ENCODE data around the gene UQCR10.

Gene UQCR10

GRCh38 chr22:29765905-29766631 is 1.1 kb upstream of the UQCR10 start:
- no peak for DNase-seq (ENCODE audit: low spot score)

GRCh38 chr22:29766632-29767170 is 468 bp upstream of the UQCR10 start, which contains the start of gene ZMAT5:
Gene ZMAT5 (minus strand): TSS chr22:29767007. CDS start chr22:29748544, 18,463 bp downstream.
- peak; percentile 95 for DNase-seq (ENCODE audit: low spot score)

DNA sequence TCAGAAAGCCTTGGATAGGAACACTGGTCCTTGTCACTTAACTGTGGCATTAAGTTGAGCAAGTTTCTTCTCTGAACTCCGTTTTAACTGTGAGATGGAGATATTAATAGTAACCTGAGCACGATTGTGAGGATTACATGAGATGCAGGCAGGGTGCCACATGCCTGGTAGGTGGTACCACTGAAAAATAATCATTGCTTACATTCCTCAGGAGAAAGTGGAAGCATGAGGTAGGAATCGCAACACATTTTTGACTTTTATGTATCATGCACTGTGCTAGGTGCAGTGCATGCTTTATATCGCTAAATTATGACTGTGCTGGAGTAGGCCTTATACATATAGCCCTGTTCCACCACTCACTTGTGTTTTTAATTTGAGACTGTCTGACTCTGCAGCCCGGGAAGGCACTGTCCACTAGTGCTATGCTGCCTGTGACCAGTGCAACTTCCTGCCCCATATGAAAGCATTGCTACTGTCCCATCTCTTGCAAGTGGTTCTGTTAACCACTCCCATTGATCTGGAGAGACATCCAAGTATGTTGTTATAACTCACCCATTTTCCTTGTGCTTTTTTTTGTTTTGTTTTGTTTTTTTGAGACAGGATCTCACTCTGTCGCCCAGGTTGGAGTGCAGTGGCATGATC is 1.0 kb downstream of the UQCR10 start:
- DNase-seq (ENCODE audit: low spot score) = no peak

DNA sequence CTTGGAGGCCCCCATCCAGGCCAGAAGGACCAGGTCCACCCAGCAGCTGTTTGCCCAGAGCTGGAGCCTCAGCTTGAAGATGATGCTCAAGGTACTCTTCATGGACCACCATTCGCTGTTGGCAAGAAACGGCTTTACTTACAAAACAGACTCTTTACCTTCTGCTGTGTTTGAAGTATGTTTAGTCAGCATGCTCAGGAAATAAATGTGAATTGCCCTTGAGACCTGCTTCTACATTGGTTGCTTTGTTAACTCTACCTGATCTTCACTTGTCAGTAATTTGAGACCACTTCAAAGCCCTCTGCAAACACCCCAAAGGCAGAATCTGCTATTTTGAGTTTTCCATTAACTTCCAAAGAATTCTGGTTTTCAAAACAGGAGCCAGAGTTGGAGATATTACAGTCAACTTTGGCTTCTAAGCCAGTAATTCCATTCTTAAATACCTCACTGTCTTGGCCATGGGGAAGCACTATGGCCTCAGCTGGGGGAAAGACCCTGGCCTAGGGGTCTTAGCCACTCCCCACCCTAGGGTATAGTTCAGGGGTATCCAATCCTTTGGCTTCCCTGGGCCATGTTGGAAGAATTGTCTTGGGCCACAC is 2.7 kb downstream of the UQCR10 start:
- DNase-seq (ENCODE audit: low spot score) = no peak

DNA sequence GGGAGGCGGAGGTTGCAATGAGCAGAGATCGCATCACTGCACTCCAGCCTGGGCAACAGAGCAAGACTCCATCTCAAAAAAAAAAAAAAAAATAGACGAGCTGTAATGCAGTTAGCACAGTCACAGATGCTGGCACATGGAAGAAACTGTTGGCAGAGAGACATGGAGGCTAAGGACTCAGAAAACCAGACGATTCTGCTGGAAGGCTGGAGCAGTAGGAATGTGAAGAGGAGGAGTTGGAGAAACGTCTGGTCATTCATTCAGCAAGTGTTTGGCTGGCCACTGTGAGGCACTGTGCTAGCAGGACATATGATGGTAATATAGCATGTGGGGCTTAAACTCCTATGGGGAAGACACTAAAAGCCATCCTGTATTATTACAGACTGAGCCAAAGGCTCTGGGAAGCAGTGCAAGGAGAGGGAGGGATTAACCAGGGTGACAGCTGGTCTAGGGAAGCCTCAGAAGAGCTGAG is 5.0 kb downstream of the UQCR10 start:
- DNase-seq (ENCODE audit: low spot score) = no peak

DNA sequence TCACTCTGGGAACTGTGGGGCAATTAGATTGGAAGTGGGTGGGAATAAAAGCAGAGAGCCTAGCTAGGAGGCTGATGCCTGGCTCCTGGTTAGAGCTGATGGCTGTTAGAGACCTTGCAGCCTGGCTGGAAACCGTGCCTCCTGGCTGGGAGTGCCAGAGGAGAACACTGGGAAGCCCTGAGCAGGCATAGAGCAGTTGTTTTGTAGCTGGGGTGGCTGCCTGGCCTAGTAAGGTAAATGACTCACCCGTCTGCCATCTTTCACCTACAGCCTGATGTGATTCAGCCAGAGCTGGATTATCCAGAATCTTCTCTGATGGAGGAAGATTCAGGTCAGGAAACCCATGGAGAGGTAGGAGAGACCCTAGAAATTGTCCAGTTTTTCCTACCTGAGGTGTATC is 6.1 kb downstream of the UQCR10 start:
- no peak for DNase-seq (ENCODE audit: low spot score)

DNA sequence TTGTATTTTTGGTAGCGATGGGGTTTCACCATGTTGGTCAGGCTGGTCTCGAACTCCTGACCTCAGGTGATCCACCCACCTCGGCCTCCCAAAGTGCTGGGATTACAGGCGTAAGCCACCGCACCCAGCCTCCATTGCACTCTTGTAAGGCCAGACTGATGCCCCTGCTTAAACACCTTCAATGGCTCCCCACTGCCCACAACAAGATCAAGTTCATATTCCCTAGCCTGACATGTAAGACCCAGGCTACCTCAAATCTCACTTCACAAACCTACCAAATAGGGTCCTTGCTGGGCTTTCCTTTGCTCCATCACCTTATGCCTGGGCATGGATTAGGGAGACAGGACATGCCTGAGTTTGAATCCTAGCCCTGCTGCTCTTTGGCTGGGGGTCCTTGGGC is 13.1 kb downstream of the UQCR10 start:
- DNase-seq (ENCODE audit: low spot score) = no peak

GRCh38 chr22:29780748-29781676 is 13.8 kb downstream of the UQCR10 start:
- DNase-seq (ENCODE audit: low spot score) = peak; percentile 61

GRCh38 chr22:29782061-29782845 is 15.1 kb downstream of the UQCR10 start:
- no peak for DNase-seq (ENCODE audit: low spot score)

DNA sequence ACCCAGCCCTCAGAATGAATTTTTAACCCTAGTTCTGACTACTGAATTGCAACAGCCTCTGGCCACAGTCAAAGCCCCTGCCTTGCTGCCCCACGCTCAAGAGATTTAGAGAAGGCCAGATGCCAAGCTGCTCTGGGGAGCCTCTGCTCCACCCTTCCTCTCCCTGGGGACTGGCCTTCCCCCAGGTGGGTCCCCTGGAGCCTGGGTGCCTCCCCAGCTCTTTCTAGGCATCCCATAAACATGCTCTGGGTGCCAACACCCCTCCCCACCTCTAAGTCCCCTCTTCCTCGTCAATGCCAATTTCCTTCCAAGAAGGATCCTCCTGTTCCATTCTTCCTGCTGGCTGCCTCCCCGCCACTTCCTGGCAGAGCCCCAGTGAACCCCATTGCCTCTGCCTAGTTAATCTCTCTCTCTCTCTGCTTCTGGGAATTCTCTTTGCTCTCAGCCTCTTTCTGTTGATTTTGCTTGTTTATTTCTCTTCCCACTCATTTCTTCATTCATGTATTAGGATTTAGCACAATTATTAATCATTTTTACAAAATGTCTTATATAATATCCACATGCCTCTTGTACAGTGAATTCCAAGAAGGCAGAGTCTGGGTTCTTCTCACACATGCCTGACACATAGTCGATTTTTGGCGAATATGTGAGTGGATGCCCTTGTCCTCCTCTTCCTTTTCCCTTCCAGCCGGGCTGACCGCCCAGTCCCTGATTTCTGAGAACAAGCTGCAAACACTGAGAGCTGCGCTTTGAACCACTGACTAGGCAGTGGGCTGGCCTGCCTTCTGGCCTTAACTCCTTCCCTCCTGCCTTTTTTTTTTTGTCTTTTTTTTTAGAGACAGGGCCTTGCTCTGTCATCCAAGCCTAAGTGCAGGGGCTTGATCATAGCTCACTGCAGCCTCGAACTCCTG is 17.5 kb downstream of the UQCR10 start:
- no peak for DNase-seq (ENCODE audit: low spot score)

DNA sequence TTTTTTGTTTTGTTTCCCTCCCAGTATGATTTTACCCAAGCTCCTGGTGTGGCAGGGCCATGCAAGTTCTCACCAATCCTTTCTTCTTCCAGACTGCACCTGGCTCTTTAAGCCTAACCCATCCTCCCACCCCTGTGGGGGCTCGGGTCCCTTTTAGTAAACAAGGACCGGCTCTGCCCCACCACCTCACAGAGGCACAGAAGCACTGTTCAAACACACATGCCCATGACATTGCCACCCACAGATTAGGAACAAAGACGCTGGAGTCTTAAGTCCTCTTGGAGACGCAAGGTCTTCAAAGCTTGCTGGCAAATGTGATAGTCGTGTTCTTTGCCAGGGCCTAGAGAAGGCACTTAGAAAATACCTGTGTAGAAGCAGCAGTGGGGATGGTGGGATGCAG is 18.9 kb downstream of the UQCR10 start:
- DNase-seq (ENCODE audit: low spot score) = no peak

DNA sequence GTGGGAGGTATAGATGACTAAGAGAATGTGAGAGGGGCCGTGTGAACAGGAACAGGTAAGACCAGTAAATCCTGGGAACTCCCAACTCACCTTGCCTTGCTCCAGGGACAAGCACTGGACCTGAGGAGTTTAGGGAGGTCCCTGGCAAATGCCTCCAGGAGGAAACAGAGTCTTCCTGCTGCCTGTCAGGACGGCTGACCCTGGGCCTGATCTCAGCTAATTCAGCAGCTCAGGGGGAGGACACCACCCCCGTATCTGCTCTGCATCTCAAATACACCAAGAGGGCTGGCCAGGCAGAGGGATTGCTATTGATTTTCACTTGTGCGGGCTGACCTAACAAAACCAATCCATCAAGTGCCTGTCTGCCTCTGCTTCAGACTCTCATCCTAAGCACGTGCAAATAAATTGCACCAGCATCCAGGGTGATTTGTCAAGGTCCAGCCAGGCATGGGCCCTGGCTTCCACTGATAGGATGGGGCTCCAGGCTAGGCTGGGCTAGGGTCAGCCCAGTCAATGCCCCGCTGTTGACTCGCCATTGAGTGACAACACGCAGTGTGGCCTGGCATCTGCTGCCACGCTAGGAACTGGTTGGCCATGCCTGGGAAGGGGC is 20.3 kb downstream of the UQCR10 start:
- DNase-seq (ENCODE audit: low spot score) = no peak

- no peak for DNase-seq (ENCODE audit: low spot score)
These were observed 21.4 kb downstream of the UQCR10 start for GRCh38 chr22:29788339-29789279.

- DNase-seq (ENCODE audit: low spot score) = no peak
These were observed 22.9 kb downstream of the UQCR10 start for GRCh38 chr22:29790061-29790460.

GRCh38 chr22:29793396-29793795 is 26.2 kb downstream of the UQCR10 start:
- no peak for DNase-seq (ENCODE audit: low spot score)

DNA sequence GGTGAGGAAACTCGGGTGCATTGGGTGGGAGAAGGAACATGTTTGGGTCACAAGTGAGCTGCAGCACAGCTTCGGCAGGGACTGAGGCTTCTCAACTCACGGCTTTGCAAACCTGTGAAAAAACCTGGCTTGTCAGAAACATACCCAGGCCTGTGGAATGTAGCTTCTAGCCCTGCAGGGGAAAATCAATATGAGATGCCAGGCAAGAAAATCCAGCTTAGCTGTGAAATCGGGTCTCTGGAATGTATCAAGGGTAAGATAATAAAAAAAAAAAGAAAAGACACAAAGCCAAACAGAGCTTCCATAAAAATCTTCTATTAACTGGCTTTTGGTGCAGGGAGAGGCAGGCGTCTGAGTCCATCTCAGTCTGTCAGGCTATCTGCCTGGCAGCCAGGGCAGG is 28.5 kb downstream of the UQCR10 start:
- DNase-seq (ENCODE audit: low spot score) = no peak

DNA sequence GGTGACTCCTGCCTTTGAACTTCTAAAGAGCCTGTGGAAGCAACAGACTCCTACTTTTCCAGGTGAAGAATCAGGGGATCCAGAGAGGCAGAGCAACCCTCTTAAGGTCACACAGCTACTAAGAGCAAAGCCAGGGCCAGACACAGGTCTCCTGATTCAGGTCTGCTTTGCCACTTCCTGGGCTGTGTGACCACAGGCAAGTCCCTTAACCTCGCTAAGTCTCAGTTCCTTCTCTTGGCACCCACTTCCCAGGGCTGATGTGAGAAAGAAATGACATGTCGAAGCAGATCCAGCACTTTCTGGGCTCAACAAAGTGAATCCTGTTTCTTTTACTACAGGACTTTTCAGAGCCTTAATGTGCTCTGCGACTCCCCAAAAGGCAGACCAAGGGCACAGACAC is 30.2 kb downstream of the UQCR10 start:
- DNase-seq (ENCODE audit: low spot score) = no peak

- no peak for DNase-seq (ENCODE audit: low spot score)
These were observed 31.1 kb downstream of the UQCR10 start for GRCh38 chr22:29798318-29798717.

Data from ecto neural progenitor cell (in vitro differentiated cells).